ENCODE measurements around the gene ERBB4. TPM values are rescaled to one million over a fixed set of nuclear protein-coding genes. Genes with fewer than 3 reads are reported as not detected.
A peak's percentile ranks its signal among the peaks of the same experiment; 100 is the strongest.

The ERBB4 gene
- polyA plus RNA-seq, 1 of the 3 experiments (the other 2 are of a cell fraction): 0.05 TPM

DNA sequence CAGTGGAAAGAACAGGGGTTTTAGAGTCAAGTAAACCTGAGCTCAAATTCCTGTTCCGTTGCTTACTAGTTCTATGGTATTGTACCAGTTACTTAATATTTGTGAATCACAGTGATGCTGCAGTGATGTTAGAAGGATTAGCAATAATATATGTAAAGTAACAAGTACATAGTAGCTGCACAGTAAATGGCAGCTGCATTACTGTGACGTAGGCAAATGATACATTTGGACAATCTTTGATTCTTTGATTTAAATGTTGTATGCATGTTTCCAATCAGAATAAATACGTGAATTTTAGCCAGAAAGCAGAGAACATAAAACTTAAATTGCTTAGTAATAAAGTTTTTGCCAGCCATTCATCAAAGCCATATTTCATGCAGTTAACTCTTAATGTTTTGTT lies 243.0 kb downstream of the ERBB4 start:
- H2AFZ ChIP-seq (ENCODE audit: low read depth): no peak overlapping the region
- DNase-seq: no peak
- H3K36me3 ChIP-seq (replicated peaks in 1 of 2; ENCODE audit: control insufficient read depth in 1 of 2, insufficient read depth in 2 of 2, low read length in 1 of 2): no peaks in the 10 kb centered on the region
- no peak overlapping the region for H3K27ac ChIP-seq (ENCODE audit: low read depth in 2 of 2, low read length in 1 of 2)
- no peak overlapping the region for H3K4me3 ChIP-seq (ENCODE audit: low read depth in 2 of 2, low read length in 1 of 2)
- POLR2A ChIA-PET: no interaction called here
- no peak overlapping the region for H3K9ac ChIP-seq
- TF ChIP-seq TCF12 (IDR thresholded peaks at IDR 0.05) (no peak), FOSL2 (IDR thresholded peaks at IDR 0.05; ENCODE audit: borderline replicate concordance, low read depth) (no peak), NRF1 (IDR thresholded peaks at IDR 0.05; ENCODE audit: low read depth, low read length) (no peak), ELF1 (IDR thresholded peaks at IDR 0.05) (no peak), EZH2phosphoT487 (IDR thresholded peaks at IDR 0.05; ENCODE audit: borderline replicate concordance, low read depth) (no peak), RXRA (IDR thresholded peaks at IDR 0.05; ENCODE audit: borderline replicate concordance, low read depth) (no peak), RAD21 (IDR thresholded peaks at IDR 0.05; ENCODE audit: low read length) (no peak), SIN3A (IDR thresholded peaks at IDR 0.05; ENCODE audit: borderline replicate concordance, low read depth, low read length) (no peak), TEAD4 (IDR thresholded peaks at IDR 0.05; ENCODE audit: borderline replicate concordance, insufficient read depth) (no peak)
- TF ChIP-seq, protein P1, sequence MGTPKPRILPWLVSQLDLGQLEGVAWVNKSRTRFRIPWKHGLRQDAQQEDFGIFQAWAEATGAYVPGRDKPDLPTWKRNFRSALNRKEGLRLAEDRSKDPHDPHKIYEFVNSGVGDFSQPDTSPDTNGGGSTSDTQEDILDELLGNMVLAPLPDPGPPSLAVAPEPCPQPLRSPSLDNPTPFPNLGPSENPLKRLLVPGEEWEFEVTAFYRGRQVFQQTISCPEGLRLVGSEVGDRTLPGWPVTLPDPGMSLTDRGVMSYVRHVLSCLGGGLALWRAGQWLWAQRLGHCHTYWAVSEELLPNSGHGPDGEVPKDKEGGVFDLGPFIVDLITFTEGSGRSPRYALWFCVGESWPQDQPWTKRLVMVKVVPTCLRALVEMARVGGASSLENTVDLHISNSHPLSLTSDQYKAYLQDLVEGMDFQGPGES (IDR thresholded peaks at IDR 0.05; ENCODE audit: low read depth, low read length): no peak
- TF ChIP-seq, protein P2, sequence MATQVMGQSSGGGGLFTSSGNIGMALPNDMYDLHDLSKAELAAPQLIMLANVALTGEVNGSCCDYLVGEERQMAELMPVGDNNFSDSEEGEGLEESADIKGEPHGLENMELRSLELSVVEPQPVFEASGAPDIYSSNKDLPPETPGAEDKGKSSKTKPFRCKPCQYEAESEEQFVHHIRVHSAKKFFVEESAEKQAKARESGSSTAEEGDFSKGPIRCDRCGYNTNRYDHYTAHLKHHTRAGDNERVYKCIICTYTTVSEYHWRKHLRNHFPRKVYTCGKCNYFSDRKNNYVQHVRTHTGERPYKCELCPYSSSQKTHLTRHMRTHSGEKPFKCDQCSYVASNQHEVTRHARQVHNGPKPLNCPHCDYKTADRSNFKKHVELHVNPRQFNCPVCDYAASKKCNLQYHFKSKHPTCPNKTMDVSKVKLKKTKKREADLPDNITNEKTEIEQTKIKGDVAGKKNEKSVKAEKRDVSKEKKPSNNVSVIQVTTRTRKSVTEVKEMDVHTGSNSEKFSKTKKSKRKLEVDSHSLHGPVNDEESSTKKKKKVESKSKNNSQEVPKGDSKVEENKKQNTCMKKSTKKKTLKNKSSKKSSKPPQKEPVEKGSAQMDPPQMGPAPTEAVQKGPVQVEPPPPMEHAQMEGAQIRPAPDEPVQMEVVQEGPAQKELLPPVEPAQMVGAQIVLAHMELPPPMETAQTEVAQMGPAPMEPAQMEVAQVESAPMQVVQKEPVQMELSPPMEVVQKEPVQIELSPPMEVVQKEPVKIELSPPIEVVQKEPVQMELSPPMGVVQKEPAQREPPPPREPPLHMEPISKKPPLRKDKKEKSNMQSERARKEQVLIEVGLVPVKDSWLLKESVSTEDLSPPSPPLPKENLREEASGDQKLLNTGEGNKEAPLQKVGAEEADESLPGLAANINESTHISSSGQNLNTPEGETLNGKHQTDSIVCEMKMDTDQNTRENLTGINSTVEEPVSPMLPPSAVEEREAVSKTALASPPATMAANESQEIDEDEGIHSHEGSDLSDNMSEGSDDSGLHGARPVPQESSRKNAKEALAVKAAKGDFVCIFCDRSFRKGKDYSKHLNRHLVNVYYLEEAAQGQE (IDR thresholded peaks at IDR 0.05; ENCODE audit: low read depth, low read length): no peak
- no peaks in the 10 kb centered on the region for H4K20me1 ChIP-seq (ENCODE audit: insufficient read depth)
- no peaks in the 10 kb centered on the region for H3K79me2 ChIP-seq (ENCODE audit: insufficient read depth)
- H3K9me3 ChIP-seq: no peaks in the 10 kb centered on the region
- no peak overlapping the region for H3K4me2 ChIP-seq
- no peaks in the 10 kb centered on the region for H3F3A ChIP-seq (replicated peaks; ENCODE audit: insufficient read depth)
- peaks cover 0 to 3% of the 10 kb centered on the region in 2 experiments; a peak in 2 of 4 replicates for H3K4me1 ChIP-seq (ENCODE audit: control insufficient read depth in 1 of 2, insufficient read depth in 2 of 2, low read depth in 1 of 2, low read length in 1 of 2)
- no peaks in the 10 kb centered on the region for H3K27me3 ChIP-seq (ENCODE audit: insufficient read depth)
- no peaks in the 10 kb centered on the region for H3K9me2 ChIP-seq
- CTCF ChIA-PET: interaction anchor here (1.2 kb wide), 1 partner anchor 46 kb away, joined by 3 read pairs; no protein-coding TSS in a partner anchor
- 70% methylated on average over 3 of the region's 3 CpGs for WGBS (ENCODE audit: low lambda C conversion rate)

DNA sequence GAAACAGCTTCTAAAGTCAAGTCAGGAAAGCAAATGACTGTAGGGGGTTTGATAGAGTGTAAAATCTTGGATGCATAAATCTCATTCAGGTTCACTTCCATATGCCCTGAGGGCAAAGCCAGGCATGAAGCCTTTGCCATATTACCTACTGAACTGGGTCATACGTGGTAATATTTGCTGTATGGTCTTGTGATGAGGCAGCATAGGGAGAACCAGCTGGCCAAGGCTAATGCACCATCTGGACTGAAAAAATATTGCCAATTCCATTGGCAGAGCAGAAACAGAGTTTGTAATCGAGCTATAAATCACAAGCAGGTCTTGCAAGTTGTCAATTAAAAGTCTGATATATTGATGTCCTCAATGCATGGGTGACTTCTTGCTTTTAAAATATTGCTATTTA lies 243.8 kb downstream of the ERBB4 start:
- Histone ChIP-seq H3K27me3 (ENCODE audit: insufficient read depth) (no peaks in the 10 kb centered on the region), H3K9ac (no peak overlapping the region), H3K9me2 (no peaks in the 10 kb centered on the region), H3K27ac (ENCODE audit: low read depth in 2 of 2, low read length in 1 of 2) (peak overlapping the region in 1 of 2 experiments; percentile 16; a peak in 2 of 4 replicates), H3F3A (replicated peaks; ENCODE audit: insufficient read depth) (no peaks in the 10 kb centered on the region), H3K36me3 (replicated peaks in 1 of 2; ENCODE audit: control insufficient read depth in 1 of 2, insufficient read depth in 2 of 2, low read length in 1 of 2) (no peaks in the 10 kb centered on the region), H3K79me2 (ENCODE audit: insufficient read depth) (no peaks in the 10 kb centered on the region), H3K9me3 (no peaks in the 10 kb centered on the region), H4K20me1 (ENCODE audit: insufficient read depth) (no peaks in the 10 kb centered on the region), H3K4me3 (ENCODE audit: low read depth in 2 of 2, low read length in 1 of 2) (no peak overlapping the region), H3K4me2 (no peak overlapping the region), H3K4me1 (ENCODE audit: control insufficient read depth in 1 of 2, insufficient read depth in 2 of 2, low read depth in 1 of 2, low read length in 1 of 2) (peaks cover 0 to 3% of the 10 kb centered on the region in 2 experiments; a peak in 2 of 4 replicates), H2AFZ (ENCODE audit: low read depth) (no peak overlapping the region)
- peak; percentile 4 for DNase-seq
- POLR2A ChIA-PET: no interaction called here
- 0 out of 2 replicates have a peak, but pooled peaks have one; percentile 12 for TF ChIP-seq GATA2 (CRISPR knock-in tag; IDR thresholded peaks at IDR 0.05)
- TF ChIP-seq EP300 (IDR thresholded peaks at IDR 0.05; ENCODE audit: borderline replicate concordance in 1 of 2, low read depth in 1 of 2, low read length in 1 of 2): peak in 1 of 2 experiments; percentile 69; a peak in 1 of 4 replicates
- TF ChIP-seq POLR2AphosphoS5 (IDR thresholded peaks at IDR 0.05; ENCODE audit: low read depth, low read length): no peak
- peak; percentile 20 for TF ChIP-seq CHD2 (IDR thresholded peaks at IDR 0.05; ENCODE audit: low read length, partially characterized antibody)
- WGBS (ENCODE audit: low lambda C conversion rate): 40% methylated on average over 2 of the region's 2 CpGs
- CTCF ChIA-PET: interaction anchor here (1.2 kb wide), 1 partner anchor 45 kb away, joined by 3 read pairs; no protein-coding TSS in a partner anchor

Data from SK-N-SH (cell line).